Measurements from ENCODE around the gene MUC16. TPM values are rescaled to one million over a fixed set of nuclear protein-coding genes. Genes with fewer than 3 reads are reported as not detected.

Gene MUC16
- 0.04 to 0.09 TPM (median 0.07 TPM) in 3 replicates for total RNA-seq (2021)
- percentile 12 among the genes with signal in this experiment for Bru-seq, nascent RNA
- long read RNA-seq, experiment 1: 0 reads
- long read RNA-seq, experiment 2: 0 reads
- long read RNA-seq, experiment 3: 0 reads

DNA sequence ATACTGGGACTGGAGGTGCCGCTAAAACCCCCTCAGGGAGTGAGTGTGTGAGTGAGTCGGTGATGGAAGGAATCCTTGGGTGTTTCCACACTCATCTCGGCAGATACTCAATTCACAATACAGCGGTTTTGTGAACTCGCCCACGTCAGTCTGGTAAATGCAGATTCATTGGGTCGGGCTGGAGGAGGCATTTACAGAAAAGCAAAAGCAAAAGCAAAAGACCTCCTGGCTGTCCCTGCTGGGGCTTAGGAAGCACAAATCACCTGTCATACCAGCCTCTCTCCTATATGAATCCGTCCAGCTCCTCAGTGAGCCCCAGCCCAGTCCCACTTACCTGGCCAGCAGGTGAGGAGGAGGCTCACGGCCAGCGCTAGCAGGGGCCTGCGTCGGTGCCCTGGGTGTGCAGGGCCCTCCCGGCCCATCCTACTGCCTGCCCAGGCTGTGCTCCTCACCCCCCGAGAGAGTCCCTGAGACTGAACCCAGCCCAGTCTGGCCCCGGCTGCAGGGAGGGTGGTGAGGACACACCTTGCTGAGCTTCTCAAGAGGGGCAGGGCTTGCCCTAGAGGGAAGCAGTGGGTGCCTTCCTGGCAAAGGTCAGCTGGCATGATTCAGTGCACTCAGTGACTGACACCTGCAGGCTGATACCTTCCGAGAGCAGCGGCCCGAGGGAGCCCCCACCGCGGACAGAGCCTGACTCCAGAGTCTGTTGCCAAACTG is at the start of gene MUC16:
Gene MUC16, minus strand, starts transcription at position 475 of the 717 bp plus-strand sequence.
- no peaks in the 10 kb centered on the region; the same call in 1 of the 2 replicates for H3K27me3 Mint-ChIP-seq (ENCODE audit: low read depth)
- H3K36me3 Mint-ChIP-seq: peaks cover 5% of the 10 kb centered on the region; the same call in 1 of the 2 replicates
- H3K4me3 Mint-ChIP-seq: no peak within 1 kb of the TSS
- no peak within 1 kb of the TSS for H3K27ac Mint-ChIP-seq
- ATAC-seq (no peak), DNase-seq (ENCODE audit: low spot score) (no peak)
- ChIA-PET POLR2A (no interaction called here), CTCF (interaction anchor here (1.4 kb wide), 1 partner anchor 22 kb away, joined by 4 read pairs; no protein-coding TSS in a partner anchor)
- H3K4me1 Mint-ChIP-seq: no peaks in the 10 kb centered on the region
- peaks cover 5% of the 10 kb centered on the region for H3K9me3 Mint-ChIP-seq
- TF ChIP-seq NR2C2 (CRISPR knock-in tag; IDR thresholded peaks at IDR 0.05) (no peak), ETV6 (CRISPR knock-in tag; IDR thresholded peaks at IDR 0.05) (no peak), KAT7 (CRISPR knock-in tag; IDR thresholded peaks at IDR 0.05; ENCODE audit: borderline replicate concordance) (no peak), TP53 (CRISPR knock-in tag; IDR thresholded peaks at IDR 0.05) (no peak), EMX1 (CRISPR knock-in tag; IDR thresholded peaks at IDR 0.05) (no peak), ESRRA (CRISPR knock-in tag; IDR thresholded peaks at IDR 0.05; ENCODE audit: borderline replicate concordance) (no peak), GRHL2 (CRISPR knock-in tag; IDR thresholded peaks at IDR 0.05; ENCODE audit: insufficient replicate concordance, severe bottlenecking) (no peak), IRF2 (CRISPR knock-in tag; IDR thresholded peaks at IDR 0.05; ENCODE audit: borderline replicate concordance, low read depth) (no peak), NR1H2 (CRISPR knock-in tag; IDR thresholded peaks at IDR 0.05) (no peak), OVOL2 (CRISPR knock-in tag; IDR thresholded peaks at IDR 0.05; ENCODE audit: borderline replicate concordance) (no peak), ELF4 (CRISPR knock-in tag; IDR thresholded peaks at IDR 0.05; ENCODE audit: low read depth) (no peak), JUN (CRISPR knock-in tag; IDR thresholded peaks at IDR 0.05) (no peak), NFATC4 (CRISPR knock-in tag; IDR thresholded peaks at IDR 0.05) (no peak)
- TF ChIP-seq, protein P1, sequence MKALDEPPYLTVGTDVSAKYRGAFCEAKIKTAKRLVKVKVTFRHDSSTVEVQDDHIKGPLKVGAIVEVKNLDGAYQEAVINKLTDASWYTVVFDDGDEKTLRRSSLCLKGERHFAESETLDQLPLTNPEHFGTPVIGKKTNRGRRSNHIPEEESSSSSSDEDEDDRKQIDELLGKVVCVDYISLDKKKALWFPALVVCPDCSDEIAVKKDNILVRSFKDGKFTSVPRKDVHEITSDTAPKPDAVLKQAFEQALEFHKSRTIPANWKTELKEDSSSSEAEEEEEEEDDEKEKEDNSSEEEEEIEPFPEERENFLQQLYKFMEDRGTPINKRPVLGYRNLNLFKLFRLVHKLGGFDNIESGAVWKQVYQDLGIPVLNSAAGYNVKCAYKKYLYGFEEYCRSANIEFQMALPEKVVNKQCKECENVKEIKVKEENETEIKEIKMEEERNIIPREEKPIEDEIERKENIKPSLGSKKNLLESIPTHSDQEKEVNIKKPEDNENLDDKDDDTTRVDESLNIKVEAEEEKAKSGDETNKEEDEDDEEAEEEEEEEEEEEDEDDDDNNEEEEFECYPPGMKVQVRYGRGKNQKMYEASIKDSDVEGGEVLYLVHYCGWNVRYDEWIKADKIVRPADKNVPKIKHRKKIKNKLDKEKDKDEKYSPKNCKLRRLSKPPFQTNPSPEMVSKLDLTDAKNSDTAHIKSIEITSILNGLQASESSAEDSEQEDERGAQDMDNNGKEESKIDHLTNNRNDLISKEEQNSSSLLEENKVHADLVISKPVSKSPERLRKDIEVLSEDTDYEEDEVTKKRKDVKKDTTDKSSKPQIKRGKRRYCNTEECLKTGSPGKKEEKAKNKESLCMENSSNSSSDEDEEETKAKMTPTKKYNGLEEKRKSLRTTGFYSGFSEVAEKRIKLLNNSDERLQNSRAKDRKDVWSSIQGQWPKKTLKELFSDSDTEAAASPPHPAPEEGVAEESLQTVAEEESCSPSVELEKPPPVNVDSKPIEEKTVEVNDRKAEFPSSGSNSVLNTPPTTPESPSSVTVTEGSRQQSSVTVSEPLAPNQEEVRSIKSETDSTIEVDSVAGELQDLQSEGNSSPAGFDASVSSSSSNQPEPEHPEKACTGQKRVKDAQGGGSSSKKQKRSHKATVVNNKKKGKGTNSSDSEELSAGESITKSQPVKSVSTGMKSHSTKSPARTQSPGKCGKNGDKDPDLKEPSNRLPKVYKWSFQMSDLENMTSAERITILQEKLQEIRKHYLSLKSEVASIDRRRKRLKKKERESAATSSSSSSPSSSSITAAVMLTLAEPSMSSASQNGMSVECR (CRISPR knock-in tag; IDR thresholded peaks at IDR 0.05; ENCODE audit: borderline replicate concordance): no peak
- TF ChIP-seq, protein P2, sequence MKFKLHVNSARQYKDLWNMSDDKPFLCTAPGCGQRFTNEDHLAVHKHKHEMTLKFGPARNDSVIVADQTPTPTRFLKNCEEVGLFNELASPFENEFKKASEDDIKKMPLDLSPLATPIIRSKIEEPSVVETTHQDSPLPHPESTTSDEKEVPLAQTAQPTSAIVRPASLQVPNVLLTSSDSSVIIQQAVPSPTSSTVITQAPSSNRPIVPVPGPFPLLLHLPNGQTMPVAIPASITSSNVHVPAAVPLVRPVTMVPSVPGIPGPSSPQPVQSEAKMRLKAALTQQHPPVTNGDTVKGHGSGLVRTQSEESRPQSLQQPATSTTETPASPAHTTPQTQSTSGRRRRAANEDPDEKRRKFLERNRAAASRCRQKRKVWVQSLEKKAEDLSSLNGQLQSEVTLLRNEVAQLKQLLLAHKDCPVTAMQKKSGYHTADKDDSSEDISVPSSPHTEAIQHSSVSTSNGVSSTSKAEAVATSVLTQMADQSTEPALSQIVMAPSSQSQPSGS (CRISPR knock-in tag; IDR thresholded peaks at IDR 0.05; ENCODE audit: borderline replicate concordance, low read depth): no peak
- TF ChIP-seq, protein P3, sequence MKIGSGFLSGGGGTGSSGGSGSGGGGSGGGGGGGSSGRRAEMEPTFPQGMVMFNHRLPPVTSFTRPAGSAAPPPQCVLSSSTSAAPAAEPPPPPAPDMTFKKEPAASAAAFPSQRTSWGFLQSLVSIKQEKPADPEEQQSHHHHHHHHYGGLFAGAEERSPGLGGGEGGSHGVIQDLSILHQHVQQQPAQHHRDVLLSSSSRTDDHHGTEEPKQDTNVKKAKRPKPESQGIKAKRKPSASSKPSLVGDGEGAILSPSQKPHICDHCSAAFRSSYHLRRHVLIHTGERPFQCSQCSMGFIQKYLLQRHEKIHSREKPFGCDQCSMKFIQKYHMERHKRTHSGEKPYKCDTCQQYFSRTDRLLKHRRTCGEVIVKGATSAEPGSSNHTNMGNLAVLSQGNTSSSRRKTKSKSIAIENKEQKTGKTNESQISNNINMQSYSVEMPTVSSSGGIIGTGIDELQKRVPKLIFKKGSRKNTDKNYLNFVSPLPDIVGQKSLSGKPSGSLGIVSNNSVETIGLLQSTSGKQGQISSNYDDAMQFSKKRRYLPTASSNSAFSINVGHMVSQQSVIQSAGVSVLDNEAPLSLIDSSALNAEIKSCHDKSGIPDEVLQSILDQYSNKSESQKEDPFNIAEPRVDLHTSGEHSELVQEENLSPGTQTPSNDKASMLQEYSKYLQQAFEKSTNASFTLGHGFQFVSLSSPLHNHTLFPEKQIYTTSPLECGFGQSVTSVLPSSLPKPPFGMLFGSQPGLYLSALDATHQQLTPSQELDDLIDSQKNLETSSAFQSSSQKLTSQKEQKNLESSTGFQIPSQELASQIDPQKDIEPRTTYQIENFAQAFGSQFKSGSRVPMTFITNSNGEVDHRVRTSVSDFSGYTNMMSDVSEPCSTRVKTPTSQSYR (CRISPR knock-in tag; IDR thresholded peaks at IDR 0.05): no peak
- TF ChIP-seq, protein P4, sequence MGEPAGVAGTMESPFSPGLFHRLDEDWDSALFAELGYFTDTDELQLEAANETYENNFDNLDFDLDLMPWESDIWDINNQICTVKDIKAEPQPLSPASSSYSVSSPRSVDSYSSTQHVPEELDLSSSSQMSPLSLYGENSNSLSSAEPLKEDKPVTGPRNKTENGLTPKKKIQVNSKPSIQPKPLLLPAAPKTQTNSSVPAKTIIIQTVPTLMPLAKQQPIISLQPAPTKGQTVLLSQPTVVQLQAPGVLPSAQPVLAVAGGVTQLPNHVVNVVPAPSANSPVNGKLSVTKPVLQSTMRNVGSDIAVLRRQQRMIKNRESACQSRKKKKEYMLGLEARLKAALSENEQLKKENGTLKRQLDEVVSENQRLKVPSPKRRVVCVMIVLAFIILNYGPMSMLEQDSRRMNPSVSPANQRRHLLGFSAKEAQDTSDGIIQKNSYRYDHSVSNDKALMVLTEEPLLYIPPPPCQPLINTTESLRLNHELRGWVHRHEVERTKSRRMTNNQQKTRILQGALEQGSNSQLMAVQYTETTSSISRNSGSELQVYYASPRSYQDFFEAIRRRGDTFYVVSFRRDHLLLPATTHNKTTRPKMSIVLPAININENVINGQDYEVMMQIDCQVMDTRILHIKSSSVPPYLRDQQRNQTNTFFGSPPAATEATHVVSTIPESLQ (CRISPR knock-in tag; IDR thresholded peaks at IDR 0.05): no peak
- TF ChIP-seq, protein P5, sequence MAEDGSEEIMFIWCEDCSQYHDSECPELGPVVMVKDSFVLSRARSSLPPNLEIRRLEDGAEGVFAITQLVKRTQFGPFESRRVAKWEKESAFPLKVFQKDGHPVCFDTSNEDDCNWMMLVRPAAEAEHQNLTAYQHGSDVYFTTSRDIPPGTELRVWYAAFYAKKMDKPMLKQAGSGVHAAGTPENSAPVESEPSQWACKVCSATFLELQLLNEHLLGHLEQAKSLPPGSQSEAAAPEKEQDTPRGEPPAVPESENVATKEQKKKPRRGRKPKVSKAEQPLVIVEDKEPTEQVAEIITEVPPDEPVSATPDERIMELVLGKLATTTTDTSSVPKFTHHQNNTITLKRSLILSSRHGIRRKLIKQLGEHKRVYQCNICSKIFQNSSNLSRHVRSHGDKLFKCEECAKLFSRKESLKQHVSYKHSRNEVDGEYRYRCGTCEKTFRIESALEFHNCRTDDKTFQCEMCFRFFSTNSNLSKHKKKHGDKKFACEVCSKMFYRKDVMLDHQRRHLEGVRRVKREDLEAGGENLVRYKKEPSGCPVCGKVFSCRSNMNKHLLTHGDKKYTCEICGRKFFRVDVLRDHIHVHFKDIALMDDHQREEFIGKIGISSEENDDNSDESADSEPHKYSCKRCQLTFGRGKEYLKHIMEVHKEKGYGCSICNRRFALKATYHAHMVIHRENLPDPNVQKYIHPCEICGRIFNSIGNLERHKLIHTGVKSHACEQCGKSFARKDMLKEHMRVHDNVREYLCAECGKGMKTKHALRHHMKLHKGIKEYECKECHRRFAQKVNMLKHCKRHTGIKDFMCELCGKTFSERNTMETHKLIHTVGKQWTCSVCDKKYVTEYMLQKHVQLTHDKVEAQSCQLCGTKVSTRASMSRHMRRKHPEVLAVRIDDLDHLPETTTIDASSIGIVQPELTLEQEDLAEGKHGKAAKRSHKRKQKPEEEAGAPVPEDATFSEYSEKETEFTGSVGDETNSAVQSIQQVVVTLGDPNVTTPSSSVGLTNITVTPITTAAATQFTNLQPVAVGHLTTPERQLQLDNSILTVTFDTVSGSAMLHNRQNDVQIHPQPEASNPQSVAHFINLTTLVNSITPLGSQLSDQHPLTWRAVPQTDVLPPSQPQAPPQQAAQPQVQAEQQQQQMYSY (CRISPR knock-in tag; IDR thresholded peaks at IDR 0.05): no peak
- TF ChIP-seq, protein P6, sequence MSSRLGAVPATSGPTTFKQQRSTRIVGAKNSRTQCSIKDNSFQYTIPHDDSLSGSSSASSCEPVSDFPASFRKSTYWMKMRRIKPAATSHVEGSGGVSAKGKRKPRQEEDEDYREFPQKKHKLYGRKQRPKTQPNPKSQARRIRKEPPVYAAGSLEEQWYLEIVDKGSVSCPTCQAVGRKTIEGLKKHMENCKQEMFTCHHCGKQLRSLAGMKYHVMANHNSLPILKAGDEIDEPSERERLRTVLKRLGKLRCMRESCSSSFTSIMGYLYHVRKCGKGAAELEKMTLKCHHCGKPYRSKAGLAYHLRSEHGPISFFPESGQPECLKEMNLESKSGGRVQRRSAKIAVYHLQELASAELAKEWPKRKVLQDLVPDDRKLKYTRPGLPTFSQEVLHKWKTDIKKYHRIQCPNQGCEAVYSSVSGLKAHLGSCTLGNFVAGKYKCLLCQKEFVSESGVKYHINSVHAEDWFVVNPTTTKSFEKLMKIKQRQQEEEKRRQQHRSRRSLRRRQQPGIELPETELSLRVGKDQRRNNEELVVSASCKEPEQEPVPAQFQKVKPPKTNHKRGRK (CRISPR knock-in tag; IDR thresholded peaks at IDR 0.05; ENCODE audit: borderline replicate concordance): no peak
